Inferior parietal cortex (tissue), 1 donor: Measurements from ENCODE around the gene SIVA1.
A peak's percentile ranks its signal among the peaks of the same experiment; 100 is the strongest.

ENCODE experiments used
- DNase-seq: peaks from one replicate; pipeline ENCODE4 v3.0.0-alpha.2; 2016; ENCODE audit errors: extremely low spot score

Gene SIVA1, protein sequence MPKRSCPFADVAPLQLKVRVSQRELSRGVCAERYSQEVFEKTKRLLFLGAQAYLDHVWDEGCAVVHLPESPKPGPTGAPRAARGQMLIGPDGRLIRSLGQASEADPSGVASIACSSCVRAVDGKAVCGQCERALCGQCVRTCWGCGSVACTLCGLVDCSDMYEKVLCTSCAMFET

GRCh38 chr14:104752735-104753527, at the start of gene SIVA1:
Gene SIVA1, plus strand, starts transcription at chr14:104753147. Its CDS starts 55 bp downstream, at chr14:104753202.
- peak; percentile 97 for DNase-seq

- no peak for DNase-seq
Measured at GRCh38 chr14:104703269-104703668, 49.7 kb upstream of the SIVA1 start.

GRCh38 chr14:104704252-104704651, 48.7 kb upstream of the SIVA1 start:
- DNase-seq: no peak

- no peak for DNase-seq
Measured at GRCh38 chr14:104705340-104706047, 47.5 kb upstream of the SIVA1 start.

DNA sequence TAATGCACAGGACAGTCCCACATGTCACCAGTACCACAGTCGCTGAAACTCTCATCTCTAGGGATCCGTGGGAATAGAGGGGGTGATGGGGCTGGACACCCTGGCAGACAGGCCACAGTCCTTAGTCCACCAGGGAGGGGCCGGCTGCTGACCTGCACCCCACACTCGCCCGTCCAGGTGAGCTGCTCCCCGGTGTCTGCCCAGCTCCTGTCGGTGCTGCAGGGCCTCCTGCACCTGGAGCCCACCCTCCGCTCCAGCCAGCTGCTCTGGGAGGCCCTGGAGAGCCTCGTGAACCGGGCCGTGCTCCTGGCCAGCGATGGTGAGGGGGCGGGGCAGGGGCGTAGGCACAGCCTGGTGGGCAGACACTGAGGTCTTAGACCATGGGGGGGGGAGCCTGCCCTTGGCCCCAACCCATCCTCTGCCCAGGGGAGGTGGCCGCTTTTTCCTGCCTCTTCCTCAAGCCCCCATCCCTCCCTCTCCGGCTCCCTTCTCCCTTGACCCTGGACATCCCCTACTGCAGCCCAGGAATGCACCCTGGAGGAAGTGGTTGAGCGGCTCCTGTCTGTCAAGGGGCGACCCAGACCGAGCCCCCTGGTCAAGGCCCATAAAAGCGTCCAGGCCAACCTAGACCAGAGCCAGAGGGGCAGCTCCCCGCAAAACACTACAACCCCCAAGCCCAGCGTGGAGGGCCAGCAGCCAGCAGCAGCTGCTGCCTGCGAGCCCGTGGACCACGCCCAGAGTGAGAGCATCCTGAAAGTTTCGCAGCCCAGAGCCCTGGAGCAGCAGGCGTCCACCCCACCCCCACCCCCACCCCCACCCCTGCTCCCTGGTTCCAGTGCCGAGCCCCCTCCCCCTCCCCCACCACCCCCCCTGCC, 46.0 kb upstream of the SIVA1 start:
- no peak for DNase-seq

DNA sequence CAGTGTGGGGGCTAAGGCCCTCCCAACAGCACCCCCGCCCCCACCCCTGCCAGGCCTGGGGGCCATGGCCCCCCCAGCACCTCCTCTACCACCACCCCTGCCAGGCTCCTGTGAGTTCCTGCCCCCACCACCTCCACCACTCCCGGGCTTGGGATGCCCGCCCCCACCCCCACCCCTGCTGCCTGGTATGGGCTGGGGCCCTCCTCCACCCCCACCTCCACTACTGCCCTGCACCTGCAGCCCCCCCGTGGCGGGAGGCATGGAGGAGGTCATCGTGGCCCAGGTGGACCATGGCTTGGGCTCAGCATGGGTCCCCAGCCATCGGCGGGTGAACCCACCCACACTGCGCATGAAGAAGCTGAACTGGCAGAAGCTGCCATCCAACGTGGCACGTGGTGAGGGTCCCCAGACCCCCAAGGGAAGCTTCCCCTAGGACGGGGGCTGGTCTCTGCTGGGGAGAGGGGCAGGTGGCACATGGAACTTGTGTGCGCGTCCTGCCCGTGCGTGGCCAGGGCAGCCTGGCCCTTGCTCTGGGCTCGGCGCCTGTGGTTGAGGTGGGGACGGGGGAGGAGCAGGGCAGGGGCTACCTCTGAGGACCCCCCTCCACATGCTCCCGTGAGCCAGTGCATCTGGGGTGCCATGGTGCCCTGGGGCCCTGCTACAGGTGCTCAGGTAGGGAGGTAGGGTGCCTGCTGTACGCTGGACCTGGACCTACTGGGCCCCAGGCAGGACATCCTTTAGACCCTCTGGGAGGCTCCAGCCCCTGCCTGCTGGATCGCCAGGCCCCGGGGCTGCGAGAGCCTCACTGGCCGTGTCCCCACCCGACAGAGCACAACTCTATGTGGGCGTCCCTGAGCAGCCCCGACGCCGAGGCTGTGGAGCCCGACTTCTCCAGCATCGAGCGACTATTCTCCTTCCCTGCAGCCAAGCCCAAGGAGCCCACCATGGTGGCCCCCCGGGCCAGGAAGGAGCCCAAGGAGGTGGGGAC, 45.0 kb upstream of the SIVA1 start:
- no peak for DNase-seq

DNA sequence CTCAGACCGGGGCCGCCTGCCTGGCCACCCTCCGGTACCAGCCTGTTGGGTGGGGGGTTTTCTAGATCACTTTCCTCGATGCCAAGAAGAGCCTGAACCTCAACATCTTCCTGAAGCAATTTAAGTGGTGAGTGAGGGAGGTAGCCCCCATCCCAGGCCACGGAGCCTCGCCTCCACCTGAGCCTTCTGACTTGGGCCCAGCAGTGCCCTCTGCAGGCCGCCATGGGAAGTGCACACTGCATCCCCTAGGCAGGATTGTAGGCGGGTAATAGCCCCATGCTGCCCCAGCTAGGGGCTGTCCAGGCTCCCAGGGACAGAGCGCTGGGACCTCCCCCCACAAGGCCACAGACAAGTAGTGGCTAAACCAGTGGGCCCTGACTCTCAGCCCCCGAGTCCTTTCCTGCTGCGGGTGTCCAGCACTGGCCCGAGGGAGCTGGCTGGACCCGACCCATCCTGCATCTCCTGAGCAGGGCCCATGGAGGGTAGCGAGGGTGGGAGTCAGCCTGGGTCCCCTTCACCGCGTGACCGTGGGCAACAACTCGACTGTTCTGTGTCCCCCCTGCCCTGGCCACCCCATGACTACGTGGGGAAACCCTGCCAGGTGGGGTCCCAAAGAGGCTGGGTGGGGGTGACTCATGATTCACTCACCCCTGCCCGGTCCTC, 44.2 kb upstream of the SIVA1 start:
- peak; percentile 75 for DNase-seq

- DNase-seq: no peak
Measured at GRCh38 chr14:104709387-104710039, 43.4 kb upstream of the SIVA1 start.

GRCh38 chr14:104710071-104710735, 42.7 kb upstream of the SIVA1 start:
- no peak for DNase-seq

- DNase-seq: no peak
Measured at GRCh38 chr14:104712881-104713734, 39.8 kb upstream of the SIVA1 start.

DNA sequence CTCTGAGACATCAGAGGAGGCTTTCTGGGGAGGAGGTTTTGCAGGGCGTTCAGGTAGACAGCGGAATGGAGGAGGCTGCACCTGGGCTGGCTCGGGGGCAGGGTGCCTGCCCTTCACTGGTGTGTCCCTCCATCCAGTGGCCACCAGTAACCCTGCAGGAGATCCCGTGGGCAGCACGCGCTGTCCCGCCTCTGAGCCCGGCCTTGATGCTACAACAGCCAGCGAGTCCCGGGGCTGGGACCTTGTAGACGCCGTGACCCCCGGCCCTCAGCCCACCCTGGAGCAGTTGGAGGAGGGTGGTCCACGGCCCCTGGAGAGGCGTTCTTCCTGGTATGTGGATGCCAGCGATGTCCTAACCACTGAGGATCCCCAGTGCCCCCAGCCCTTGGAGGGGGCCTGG, 38.9 kb upstream of the SIVA1 start:
- no peak for DNase-seq

GRCh38 chr14:104714681-104715080, 38.3 kb upstream of the SIVA1 start:
- DNase-seq: no peak

DNA sequence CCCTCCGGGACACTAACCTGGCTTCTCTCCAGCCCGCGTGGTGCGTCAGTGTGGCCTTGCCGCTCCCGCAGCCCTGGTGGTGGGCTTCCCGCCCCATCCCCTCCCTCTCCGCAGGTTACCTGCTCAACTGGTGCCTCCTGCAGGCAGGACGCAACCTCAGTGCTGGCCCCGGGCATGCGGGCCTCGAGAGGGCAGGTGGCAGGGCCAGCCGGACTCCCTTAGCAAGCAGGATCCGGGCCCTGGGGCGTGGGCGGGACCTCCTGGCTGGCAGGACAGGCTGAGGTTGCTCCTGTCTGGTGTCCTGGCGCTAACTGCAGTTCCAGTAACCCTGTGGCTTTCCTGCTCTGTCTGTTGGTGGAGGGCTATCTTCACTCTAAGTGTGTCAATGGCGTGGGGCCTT, 37.5 kb upstream of the SIVA1 start:
- DNase-seq: no peak

- no peak for DNase-seq
Measured at GRCh38 chr14:104715871-104716270, 37.1 kb upstream of the SIVA1 start.

- DNase-seq: no peak
Measured at GRCh38 chr14:104717137-104717536, 35.8 kb upstream of the SIVA1 start.

- no peak for DNase-seq
Measured at GRCh38 chr14:104717646-104718045, 35.3 kb upstream of the SIVA1 start.

- no peak for DNase-seq
Measured at GRCh38 chr14:104718147-104718546, 34.8 kb upstream of the SIVA1 start.

DNA sequence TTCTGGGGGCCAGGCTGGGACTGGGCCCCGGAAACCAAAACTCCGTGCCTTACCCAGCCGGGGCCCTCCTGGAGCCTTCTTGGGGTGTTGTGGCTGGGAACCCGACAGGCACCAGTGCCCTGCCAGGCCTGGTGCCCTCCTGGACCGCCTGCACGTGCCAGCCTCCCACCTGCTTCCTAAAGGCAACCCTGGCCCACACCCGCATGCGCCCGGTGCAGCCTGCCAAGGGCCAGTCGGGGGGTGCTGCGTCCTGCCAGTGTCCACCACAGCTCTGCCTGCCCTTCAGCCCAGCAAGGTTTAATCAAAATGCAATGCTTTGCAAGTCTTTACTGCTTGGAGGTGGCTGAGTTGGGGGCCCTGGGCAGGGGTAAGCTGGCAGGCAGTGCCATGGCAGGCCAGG, 34.1 kb upstream of the SIVA1 start:
- no peak for DNase-seq
